Fibroblast of lung (primary cell): ENCODE results near the gene WDR36. TPM values are rescaled to one million over a fixed set of nuclear protein-coding genes. Genes with fewer than 3 reads are reported as not detected.

Experiments
- DNase-seq, 2 donors: peaks; one replicate each; pipeline versions ENCODE4 v3.0.0 to v3.0.0-alpha.2; 2010; ENCODE audit warnings: low read depth in 2 of 2
- H2AFZ ChIP-seq: 2 replicates; pipeline ENCODE4 v1.5.1; 2012; ENCODE audit warnings: low read length, control low read depth, inconsistent platforms
- H3K27ac ChIP-seq: 2 replicates; pipeline ENCODE4 v1.5.1; 2011; ENCODE audit warnings: low read length, control low read depth; ENCODE audit not compliant: insufficient read depth
- H3K27me3 ChIP-seq: 2 replicates; pipeline ENCODE4 v1.5.1; 2011; ENCODE audit warnings: mild to moderate bottlenecking, low read length; ENCODE audit not compliant: control insufficient read depth, insufficient read depth
- H3K36me3 ChIP-seq: 2 replicates; pipeline ENCODE4 v1.5.1; 2011; ENCODE audit warnings: low read length; ENCODE audit not compliant: control insufficient read depth, insufficient read depth
- H3K4me1 ChIP-seq: 2 replicates; pipeline ENCODE4 v1.5.1; 2011; ENCODE audit warnings: low read length; ENCODE audit not compliant: control insufficient read depth, insufficient read depth; ENCODE audit errors: extremely low read depth
- H3K4me2 ChIP-seq: 2 replicates; pipeline ENCODE4 v1.5.1; 2011; ENCODE audit warnings: low read length, control low read depth; ENCODE audit not compliant: insufficient read depth; ENCODE audit errors: extremely low read depth
- H3K4me3 ChIP-seq, 4 experiments: fragments of 200-600 bp in 1 of 4; sonication (generic) in 1 of 4; replicated peaks in 1 of 4; 2 replicates each; pipeline ENCODE4 v1.5.1; 2011 to 2016; ENCODE audit warnings: low read length in 4 of 4, low read depth in 3 of 4, mild to moderate bottlenecking in 3 of 4, control low read depth in 2 of 4, inconsistent platforms in 1 of 4, mixed read lengths in 1 of 4; ENCODE audit not compliant: insufficient read depth in 1 of 4; ENCODE audit errors: control extremely low read depth in 1 of 4
- H3K79me2 ChIP-seq: 2 replicates; pipeline ENCODE4 v1.5.1; 2012; ENCODE audit warnings: mild to moderate bottlenecking, low read length, inconsistent platforms; ENCODE audit not compliant: control insufficient read depth, insufficient read depth
- H3K9ac ChIP-seq: 2 replicates; pipeline ENCODE4 v1.5.1; 2011; ENCODE audit warnings: mild to moderate bottlenecking, low read length, control low read depth; ENCODE audit not compliant: insufficient read depth
- H3K9me3 ChIP-seq: 2 replicates; pipeline ENCODE4 v1.5.1; 2012; ENCODE audit warnings: low read depth, low read length; ENCODE audit not compliant: control insufficient read depth, insufficient read depth
- H4K20me1 ChIP-seq: 2 replicates; pipeline ENCODE4 v1.5.1; 2011; ENCODE audit warnings: low read length; ENCODE audit not compliant: control insufficient read depth, insufficient read depth; ENCODE audit errors: extremely low read depth
- CTCF ChIP-seq, 2 donors: IDR thresholded peaks in 1 of 2; conservative IDR thresholded peaks in 1 of 2; 1 replicate in 1 of 2; 2 replicates in 1 of 2; pipeline ENCODE4 v1.5.1; 2011 to 2012; ENCODE audit warnings: low read length in 2 of 2, control low read depth in 1 of 2, inconsistent platforms in 1 of 2, low read depth in 1 of 2, mild to moderate bottlenecking in 1 of 2
- EZH2 ChIP-seq: IDR thresholded peaks from 2 replicates; pipeline ENCODE4 v1.5.1; 2012; ENCODE audit warnings: low read length, control low read depth, mild to moderate bottlenecking; ENCODE audit errors: missing control alignments
- polyA plus RNA-seq, 2 donors: library from polyadenylated mRNA; depleted of rRNA in 1 of 2; stranded (reverse) in 1 of 2; unstranded in 1 of 2; fragments of >200 nt; gene quantifications; 2 replicates each; pipeline ENCODE4 v1.2.1, GENCODE V29; 2011 to 2012; ENCODE audit warnings: missing spikeins in 1 of 2
- total RNA-seq: library from RNA; depleted of rRNA; stranded (reverse); fragments of >200 nt; gene quantifications from 2 replicates; pipeline ENCODE4 v1.2.1, GENCODE V29; 2014

Gene WDR36
- total and polyA plus RNA-seq, 2 donors (not counting 1 experiment from before 2014, with no cell fraction given) = 34.7 to 55.8 TPM

- H3K27me3 ChIP-seq = no peaks in the 10 kb centered on the region
- H3K9me3 ChIP-seq = no peaks in the 10 kb centered on the region
- no peaks in the 10 kb centered on the region for H4K20me1 ChIP-seq
- no peak overlapping the region for H3K9ac ChIP-seq
- peak overlapping the region in 1 of 4 experiments; percentile 30 for H3K4me3 ChIP-seq
- TF ChIP-seq CTCF (conservative IDR thresholded peaks at IDR 0.05 in 1 of 2, IDR thresholded peaks at IDR 0.05 in 1 of 2; ENCODE audit: low read depth in 1 of 2, low read length in 2 of 2) (peak in 1 of 2 donors; percentile 24), EZH2 (no peak)
- peak in 1 of 2 donors; percentile 41 for DNase-seq
- H3K4me1 ChIP-seq = peaks cover 14% of the 10 kb centered on the region
- H3K79me2 ChIP-seq = peaks cover 8% of the 10 kb centered on the region
- peak overlapping the region; percentile 10 for H3K27ac ChIP-seq
- no peak overlapping the region for H2AFZ ChIP-seq
- H3K36me3 ChIP-seq = no peaks in the 10 kb centered on the region
- no peak overlapping the region for H3K4me2 ChIP-seq
Observed at GRCh38 chr5:111070272-111071134, 21.6 kb upstream of the WDR36 start.

GRCh38 chr5:111071413-111071812 is 20.7 kb upstream of the WDR36 start, which contains the start of gene TSLP:
TSLP (plus strand) TSS chr5:111071713; CDS start chr5:111071891, 178 bp downstream.
- Histone ChIP-seq H3K27me3 (no peaks in the 10 kb centered on the region), H3K4me3 (peak within 1 kb of the TSS in 2 of 4 experiments; percentile 79 to 87)

More at GRCh38 chr5:111071413-111071812, 20.7 kb upstream of the WDR36 start, which contains the start of gene TSLP:
- Histone ChIP-seq H3K79me2 (peaks cover 8% of the 10 kb centered on the region), H3K9ac (no peak within 1 kb of the TSS), H3K4me2 (peak within 1 kb of the TSS; percentile 74), H3K27ac (no peak within 1 kb of the TSS), H3K36me3 (no peaks in the 10 kb centered on the region), H2AFZ (no peak within 1 kb of the TSS), H3K9me3 (no peaks in the 10 kb centered on the region), H3K4me1 (peaks cover 20% of the 10 kb centered on the region), H4K20me1 (no peaks in the 10 kb centered on the region)
- DNase-seq = no peak
- TF ChIP-seq CTCF (conservative IDR thresholded peaks at IDR 0.05 in 1 of 2, IDR thresholded peaks at IDR 0.05 in 1 of 2; ENCODE audit: low read depth in 1 of 2, low read length in 2 of 2) (no peak), EZH2 (no peak)
